ENCODE results near the gene TTBK1.

TTBK1 gene

GRCh38 chr6:43226192-43226851, 17.0 kb upstream of the TTBK1 start:
- no peak for DNase-seq

DNA sequence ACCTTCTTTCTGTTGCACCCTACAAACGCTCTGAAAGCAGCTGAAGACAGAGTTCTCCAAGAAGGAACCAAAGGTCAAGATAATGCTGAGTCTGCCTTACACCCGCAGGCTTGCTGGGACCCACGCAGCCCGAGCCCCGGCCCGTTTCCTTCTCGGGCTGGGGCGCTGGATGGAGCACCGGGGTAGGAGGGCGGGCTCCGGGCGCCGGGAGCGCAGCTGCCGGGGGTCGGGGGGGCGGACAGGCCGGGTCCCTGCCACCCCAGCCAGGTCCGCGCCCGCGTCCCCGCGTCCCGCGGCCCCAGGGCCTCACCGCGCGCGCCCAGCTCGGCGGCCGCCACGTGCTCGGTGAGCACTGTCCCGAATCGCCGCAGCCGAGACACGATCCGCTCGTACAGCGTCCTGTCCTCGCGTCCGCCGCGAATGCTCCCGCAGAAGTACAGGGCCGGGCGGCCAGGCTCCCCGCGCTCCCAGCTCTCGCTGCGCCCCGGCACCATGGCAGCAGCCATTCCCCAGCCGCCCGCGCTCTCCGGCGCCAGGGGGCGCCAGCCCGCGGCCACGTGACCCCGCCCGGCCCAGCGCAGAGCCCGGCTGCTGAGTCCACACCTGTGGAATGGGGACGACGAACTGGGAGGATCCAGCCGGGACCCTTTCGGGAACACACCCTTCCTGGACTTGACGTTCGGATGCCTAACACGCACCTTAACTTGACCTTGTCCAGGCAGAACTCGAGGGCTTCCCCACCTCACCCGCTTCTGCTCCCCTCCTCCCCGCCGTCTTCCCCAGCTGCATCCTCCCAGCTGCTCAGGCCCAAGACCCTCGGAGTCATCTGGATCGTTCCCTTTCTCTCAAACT, 14.1 kb upstream of the TTBK1 start, which contains the start of gene DNPH1:
TSS of gene DNPH1 (minus strand) at position 531 of the 852 bp plus-strand sequence. CDS start at position 506, 25 bp downstream.
- no peak for DNase-seq

- DNase-seq = no peak
These were observed 13.3 kb upstream of the TTBK1 start for GRCh38 chr6:43229803-43230620.

DNA sequence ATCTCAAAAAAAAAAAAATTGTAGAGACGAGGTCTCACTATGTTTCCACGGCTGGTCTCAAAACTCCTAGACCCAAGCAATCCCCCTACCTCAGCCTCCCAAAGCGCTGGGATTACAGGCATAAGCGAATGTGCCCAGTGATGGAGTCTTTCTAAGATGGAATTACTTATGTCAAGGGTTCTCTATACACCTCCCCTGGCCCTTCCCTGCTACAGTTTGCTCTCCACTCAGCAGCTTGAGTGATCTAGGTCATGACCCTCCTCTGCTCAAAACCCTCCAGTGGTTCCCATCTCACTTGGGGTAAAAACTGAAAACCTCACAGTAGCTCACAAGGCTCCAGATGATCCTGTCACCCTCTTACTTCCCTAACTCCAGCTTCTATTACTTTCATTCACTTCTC, 12.2 kb upstream of the TTBK1 start:
- DNase-seq = no peak

DNA sequence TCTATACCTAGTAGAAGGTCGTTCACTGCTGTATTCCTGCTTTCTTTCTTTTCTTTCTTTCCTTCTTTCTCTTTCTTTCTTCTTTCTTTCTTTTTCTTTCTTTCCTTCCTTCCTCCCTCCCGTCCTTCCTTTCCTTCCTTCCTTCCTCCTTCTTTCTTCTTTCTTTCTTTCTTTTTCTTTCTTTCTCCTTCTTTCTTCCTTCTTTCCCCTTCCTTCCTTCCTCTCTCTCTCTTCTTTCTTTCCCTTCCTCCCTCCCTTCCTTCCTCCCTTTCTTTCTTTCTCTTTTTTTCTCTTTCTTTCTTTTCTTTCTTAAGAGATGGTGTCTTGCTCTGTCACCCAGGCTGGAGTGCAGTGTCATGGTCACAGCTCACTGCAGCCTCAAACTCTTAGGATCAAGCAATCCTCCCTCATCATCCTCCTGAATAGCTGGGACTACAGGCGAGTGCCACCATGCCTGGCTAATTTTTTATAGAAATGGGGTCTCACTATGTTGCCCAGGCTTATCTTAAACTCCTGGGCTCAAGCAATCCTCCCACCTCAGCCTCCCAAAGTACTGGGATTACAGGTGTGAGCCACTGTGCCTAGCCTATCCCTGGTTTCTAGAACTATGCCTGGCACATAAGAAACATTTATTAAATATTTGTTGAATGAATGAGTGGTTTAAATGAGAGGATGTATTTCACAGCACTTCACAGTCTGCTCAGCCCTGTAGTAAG, 11.4 kb upstream of the TTBK1 start:
- no peak for DNase-seq

DNA sequence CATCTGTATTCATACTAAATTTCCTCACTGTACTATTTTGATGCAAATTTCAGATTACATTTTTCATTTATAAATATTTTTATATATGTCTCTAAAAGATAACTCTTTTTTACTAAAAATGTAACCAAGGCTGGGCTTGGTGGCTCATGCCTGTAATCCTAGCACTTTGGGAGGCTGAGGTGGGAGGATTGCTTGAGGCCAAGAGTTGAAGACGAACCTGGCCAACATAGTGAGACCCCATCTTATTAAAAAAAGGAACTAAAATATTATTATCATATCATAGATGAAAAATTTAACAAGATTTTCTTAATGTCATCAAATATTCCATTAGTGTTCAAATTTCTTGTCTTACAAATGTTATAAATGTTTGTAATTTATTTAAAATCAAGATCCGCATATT, 7.4 kb upstream of the TTBK1 start:
- DNase-seq = no peak

DNA sequence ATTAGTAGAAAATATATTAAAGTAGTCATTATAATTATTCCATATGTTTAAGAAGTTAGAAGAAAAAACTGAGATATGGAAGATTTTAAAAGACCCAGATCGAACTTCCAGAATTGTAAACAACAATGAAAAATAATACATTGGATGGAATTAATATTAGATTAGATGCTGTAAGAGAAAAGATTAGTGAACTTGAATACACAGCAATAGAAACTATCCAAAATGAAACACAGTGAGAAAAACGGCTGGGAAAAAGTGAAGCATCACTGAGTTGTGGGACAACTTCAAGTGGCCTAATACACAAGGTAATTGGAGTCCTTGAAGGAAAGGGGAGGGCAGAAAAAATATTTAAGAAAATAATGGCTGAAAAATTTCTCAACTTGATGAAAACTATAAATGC, 4.2 kb upstream of the TTBK1 start:
- DNase-seq = no peak

DNA sequence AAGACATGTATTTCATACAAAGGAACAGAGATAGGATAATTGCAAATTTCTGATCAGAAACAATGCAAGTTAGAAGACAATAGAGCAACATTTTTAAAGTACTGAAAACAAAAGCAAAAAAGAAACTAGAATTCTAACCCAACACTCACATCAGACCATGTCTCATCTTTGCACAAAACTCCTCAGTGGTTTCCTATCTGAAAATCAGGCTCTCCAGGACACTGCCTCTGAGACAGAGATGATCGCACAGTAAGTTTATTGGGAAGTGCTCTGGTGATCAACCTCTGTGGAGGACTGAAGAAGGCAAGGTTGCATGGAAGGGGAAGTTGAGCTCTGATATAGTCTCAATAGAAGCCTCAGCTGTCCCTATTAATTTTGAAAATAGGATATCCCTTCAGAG, 2.3 kb upstream of the TTBK1 start:
- no peak for DNase-seq

DNA sequence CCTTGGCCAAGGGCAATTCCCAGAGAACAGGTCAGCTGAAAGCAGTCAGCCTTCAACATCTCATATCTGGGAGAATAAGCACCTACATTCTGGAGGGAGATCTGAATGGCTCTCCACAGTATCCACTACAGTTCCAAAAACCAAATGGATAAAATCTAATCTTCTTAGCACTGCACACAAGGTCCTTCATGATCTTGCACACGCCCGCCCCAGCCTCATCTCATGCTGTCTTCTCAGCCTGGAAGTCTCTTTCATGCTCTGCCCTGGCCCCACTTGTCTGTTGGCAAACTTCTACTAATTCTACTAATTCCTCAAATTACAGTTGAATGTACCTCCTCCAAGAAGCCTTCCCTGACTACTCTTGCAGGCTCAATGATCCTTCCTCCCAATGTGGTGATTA, 1.8 kb upstream of the TTBK1 start:
- DNase-seq = no peak

DNA sequence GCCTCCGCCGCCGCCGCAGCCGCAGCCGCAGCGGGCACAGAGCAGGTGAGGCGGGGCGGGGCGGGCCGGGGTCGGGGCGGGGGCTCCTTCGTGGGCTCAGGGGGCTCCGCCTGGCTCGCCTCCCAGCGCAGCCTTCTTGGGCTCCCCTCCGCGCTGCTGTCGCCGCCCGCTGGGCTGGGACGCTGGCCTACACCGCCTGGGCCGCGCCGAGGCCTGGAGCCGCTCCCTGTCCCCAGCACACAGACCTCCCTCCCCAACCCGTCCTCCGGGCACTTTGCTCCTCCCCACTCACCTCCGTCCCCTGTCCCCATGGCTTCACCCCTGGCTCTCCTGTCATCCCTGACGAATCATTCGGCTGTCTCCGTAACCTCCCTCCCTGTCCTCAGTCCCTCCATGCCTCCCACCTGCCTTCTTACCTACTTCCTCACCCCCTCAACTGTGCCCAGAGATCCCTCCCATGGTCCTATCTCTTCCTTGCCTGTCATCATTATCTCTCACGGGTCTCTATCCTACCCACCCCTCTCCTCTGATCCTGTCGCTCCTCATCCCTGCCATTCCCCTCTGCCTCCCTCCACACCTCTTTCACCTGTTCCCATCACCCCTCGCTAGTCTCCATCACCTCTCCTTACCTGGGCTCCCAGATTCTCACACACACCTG, 512 bp downstream of the TTBK1 start:
- no peak for DNase-seq

DNA sequence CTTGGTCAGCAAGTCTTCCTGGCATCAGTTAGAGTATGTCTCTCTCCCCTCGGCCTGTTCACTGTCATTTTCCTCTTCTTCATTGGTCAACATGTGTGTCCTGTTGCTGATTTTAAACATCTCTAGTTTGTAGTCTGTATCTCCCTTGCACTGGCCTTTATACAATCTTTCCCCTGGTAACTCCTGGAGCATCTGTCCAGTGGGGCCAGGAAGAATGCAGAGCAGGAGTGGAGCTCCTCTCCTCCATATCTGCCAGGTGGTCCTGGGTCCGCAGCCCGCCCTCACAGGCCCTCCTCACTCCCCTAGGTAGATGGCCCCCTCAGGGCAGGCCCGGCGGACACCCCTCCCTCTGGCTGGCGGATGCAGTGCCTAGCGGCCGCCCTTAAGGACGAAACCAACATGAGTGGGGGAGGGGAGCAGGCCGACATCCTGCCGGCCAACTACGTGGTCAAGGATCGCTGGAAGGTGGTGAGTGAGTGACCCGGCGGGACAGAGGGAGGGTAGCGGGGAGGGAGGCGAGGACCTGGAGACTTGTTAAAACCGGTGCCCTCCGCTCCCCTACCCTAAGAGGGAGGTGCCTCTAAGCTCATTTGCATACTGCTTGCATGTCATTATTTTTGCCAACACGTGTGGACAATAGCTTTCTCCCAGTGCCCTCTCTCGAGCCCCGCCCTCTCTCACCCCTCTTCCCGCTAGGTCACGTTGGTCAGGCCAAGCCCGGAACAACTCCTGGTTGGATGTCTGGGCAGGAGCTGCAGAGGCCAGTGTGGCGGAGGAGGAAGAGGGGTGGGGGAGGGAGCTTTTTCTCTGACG, 3.2 kb downstream of the TTBK1 start:
- DNase-seq = no peak

DNA sequence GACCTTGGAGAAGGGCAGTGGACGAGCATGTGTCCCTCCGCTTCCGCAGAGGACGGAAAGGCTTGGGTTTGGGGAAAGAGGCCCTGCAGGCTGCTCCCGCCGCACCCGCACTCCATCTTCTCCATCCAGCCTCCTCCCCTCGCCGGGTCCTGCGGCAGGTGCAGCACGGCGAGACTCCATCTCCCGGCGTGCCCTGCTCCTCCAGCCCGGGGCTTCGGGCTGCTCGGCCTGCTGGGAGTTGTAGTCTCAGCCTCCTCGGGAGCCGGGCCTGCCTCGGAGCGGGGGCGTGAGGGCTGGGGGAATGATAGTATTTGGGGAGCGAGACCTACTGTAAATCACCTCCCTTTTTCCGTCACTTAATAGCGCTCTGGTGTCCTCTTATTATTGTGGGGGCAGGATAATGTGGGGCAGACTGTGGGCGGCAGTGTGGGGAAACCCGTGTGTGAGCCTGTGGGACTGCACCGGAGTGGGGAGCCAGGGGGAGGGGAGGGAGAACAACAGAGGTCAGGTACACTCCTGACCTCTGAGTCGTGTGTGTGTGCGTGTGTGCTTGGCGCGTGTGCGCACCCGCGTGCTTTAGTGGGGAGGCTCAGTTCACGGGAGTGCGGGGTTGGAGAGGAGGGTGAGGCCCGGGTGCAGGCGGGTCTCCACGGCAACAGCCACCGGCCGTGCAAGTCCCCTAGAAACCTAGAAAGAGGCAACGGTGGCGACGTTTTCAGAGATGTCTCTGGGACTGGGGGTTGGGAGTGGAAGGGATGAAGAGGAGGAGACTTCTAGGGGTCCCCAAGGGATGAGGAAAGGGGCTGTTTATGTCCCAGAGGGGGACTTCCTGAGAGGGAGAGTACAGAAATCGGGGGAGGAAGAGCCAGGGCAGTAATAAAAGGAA, 4.1 kb downstream of the TTBK1 start:
- DNase-seq = peak; percentile 34

- no peak for DNase-seq
These were observed 4.8 kb downstream of the TTBK1 start for GRCh38 chr6:43248101-43248500.

DNA sequence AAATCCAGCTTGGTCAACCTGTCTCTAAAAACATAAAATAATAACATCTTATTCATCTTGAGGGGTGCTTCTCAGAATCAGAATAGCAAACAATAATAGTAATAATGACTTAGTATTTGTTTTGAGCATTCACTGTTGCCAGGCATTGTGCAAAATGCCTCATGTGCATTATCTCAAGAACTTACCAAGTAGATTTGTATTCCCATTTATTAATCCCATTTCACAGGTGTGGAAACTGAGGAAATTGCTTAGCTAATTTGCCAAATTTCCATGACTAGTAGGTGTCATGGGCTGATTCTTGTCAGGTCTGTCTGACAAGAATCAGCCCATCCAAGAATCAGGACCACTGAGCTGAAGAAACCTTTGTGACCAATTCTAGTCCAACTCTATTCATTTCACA, 5.5 kb downstream of the TTBK1 start:
- no peak for DNase-seq

- peak; percentile 64 for DNase-seq
These were observed 7.7 kb downstream of the TTBK1 start for GRCh38 chr6:43250992-43251373.

DNA sequence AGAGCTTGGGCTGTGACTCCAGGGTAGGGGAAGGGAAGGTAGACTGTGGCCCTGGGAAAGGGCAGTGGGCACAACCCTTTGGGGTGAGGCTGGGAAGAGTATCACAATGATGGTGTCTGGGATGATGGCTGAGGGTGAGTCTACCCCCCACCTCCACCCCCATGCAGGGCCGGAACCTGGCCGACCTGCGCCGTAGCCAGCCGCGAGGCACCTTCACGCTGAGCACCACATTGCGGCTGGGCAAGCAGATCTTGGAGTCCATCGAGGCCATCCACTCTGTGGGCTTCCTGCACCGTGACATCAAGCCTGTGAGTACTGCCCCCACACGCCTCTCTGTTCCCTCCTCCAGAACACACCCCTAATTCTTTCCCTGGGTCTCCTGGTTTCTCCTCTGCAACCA, 10.1 kb downstream of the TTBK1 start:
- DNase-seq = no peak

DNA sequence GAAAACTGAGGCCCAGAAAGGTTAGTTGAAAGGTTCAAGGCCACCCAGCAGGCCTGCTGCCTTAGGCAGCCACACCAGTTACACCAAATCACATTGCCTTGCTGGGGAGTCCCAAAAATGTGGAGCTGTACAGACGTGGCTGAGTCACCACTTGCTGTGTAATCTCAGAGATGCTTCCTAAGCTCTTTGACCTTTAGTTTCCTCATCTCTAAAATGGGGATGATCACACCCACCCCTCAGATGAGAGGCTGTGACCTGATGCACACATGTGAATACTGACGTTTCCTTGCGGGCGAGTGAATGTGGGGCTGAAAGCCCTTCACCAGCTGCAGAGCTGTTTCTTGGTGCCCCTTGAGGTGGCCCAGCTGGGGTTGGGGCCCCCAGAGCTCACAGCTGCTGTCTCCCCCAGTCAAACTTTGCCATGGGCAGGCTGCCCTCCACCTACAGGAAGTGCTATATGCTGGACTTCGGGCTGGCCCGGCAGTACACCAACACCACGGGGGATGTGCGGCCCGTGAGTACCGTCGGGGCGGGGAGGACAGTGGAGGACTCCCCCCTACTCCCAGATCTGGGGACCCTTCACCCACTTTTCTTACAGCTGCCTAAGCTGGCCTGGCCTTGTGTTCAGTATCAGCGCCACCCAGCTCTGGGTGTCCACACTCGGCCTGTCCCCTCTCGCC, 11.0 kb downstream of the TTBK1 start:
- DNase-seq = no peak

DNA sequence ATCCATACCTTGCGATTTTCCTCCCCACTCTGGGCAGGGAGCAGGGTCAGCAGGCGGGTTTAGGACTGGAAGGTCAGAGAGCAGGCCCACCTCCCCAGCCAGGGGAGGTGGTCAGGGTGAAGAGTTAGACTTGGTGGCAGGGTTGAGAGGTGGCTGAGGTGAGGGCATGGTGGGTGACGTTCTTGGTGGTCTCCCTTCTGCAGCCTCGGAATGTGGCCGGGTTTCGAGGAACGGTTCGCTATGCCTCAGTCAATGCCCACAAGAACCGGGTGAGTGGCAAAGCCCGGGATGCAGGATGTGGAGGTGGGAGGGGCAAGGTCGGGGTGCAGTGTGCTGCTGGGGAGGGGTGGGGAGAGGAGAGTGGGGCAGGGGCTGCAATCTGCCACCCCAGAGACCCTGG, 11.6 kb downstream of the TTBK1 start:
- no peak for DNase-seq

GRCh38 chr6:43255408-43256054, 12.2 kb downstream of the TTBK1 start:
- DNase-seq = no peak
